AG08396 (cell line): ENCODE results near the gene RRP1B.
"Not testable (repeated sequence)": the region's sequence is repeated elsewhere in the genome, so short reads cannot be mapped to it uniquely, and the experiment has no call there.

Experiments used
- DNase-seq: peaks from one replicate; pipeline ENCODE4 v3.0.0; 2012; ENCODE audit warnings: low spot score, mixed read lengths

Gene RRP1B, protein sequence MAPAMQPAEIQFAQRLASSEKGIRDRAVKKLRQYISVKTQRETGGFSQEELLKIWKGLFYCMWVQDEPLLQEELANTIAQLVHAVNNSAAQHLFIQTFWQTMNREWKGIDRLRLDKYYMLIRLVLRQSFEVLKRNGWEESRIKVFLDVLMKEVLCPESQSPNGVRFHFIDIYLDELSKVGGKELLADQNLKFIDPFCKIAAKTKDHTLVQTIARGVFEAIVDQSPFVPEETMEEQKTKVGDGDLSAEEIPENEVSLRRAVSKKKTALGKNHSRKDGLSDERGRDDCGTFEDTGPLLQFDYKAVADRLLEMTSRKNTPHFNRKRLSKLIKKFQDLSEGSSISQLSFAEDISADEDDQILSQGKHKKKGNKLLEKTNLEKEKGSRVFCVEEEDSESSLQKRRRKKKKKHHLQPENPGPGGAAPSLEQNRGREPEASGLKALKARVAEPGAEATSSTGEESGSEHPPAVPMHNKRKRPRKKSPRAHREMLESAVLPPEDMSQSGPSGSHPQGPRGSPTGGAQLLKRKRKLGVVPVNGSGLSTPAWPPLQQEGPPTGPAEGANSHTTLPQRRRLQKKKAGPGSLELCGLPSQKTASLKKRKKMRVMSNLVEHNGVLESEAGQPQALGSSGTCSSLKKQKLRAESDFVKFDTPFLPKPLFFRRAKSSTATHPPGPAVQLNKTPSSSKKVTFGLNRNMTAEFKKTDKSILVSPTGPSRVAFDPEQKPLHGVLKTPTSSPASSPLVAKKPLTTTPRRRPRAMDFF

DNA sequence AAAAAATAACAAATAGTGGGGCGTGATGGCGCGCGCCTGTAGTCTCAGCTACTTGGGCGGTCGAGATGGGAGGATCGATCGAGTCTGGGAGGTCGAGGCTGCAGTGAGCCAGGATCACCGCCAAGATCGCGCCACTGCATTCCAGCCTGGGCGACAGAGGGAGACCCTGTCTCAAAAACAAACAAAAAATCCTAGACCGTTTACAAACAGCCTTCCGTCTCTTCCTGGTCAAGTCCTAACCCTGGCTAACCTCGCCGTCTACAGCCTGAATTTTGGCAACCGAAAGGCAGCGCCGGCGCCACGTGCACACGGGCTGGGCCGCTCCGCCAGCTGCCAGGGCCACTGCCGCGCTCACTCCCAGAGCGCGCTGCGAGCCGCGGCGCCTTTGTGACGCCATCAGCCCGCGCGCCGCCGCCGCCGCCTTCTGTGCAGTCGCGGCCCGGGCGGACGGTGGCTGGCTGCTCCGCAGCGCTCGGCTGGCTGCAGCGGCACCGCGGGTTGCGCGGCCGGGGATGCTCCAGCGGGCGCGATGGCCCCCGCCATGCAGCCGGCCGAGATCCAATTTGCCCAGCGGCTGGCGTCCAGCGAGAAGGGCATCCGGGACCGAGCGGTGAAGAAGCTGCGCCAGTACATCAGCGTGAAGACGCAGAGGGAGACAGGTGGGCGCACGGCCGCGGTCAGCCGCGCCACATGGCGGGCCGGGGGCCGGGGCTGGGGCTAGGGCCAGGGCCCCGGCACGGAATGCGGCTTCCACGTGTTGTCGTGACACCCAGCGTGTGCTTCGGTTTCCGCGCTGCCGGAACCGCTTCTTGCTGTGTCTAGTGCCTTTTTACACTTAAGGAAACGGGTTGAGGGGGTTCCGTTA lies at the start of gene RRP1B, which contains the start of gene HSF2BP:
RRP1B (plus strand) TSS at position 425 of the 865 bp plus-strand sequence; CDS start at position 530, 105 bp downstream.
HSF2BP (minus strand) TSS at position 353 of the 865 bp plus-strand sequence. CDS start 1,392 bp downstream, outside the sequence.
- peak; percentile 97 for DNase-seq

DNA sequence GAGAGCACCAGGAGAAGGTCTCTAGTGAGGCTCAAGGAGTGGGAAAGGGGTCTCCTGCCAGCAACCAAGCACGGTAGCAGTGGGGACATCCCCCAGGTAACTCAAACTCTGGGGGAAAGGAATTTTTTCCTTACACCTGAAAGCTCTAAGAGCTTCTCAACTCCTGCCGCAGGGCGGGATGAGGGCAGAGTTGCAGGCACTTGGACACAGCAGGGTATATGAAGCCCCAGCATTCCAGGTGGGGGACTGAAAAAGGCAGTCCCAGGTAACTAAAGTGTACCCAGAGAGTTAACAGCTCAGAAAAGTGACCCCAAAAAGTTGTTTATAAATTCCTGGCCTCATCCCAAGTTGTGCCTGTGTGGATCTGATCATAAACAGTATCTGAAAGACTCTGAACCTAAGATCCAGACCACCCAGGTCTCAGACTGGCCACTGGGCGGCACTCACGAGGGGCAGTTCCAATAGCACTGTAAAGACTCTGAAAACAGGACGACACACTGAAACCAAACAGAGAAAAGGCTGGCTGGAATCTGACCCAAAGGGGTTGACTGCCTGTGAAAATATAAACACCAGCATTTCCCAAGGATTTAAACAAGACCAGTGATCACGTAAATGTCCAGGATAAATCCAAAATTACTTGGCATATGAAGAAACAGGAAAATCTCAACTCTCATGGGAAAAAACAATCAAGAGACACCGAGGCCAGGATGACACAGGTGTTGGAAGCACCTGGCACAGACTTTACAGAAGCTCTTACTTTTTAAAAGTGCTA lies 47.6 kb upstream of the RRP1B start:
- DNase-seq: peak; percentile 72

DNA sequence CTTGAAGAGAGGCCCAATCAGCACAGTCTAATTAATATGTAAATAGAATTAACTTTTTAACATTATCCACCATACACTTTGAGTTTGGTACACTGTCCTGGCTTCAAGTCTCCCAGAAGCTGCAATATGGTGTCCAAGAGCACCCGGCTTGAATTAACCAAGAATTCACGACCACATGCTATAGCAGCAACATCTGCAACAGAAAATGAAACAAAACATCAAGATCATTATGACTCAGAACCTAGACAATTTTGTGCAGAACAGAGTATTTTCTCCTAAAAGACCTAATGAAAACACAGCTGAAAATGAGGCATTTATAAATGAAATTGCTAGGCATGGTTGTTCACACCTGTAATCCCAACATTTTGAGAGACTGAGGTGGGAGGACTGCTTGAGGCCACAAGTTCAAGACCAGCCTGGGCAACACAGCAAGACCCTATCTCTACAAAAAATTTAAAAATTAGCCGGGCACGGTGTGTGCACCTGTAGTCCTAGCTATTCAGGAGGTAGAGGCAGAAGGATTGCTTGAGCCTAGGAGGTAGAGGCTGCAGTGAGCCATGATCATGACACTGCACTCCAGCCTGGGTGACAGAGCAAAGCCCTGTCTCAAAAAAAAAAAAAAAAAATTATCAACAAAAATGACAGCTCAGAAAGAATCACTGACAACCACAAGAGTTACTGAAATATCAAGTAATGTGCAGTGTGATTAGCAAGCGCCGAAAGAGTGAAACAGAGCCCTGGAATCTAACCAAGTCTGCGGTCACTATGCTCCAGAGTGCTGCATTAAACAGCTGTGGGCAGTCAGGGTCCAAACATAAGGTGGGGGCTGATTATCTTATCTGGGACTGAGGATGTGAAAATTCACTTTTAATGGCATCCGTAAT lies 45.4 kb upstream of the RRP1B start:
- no peak for DNase-seq

DNA sequence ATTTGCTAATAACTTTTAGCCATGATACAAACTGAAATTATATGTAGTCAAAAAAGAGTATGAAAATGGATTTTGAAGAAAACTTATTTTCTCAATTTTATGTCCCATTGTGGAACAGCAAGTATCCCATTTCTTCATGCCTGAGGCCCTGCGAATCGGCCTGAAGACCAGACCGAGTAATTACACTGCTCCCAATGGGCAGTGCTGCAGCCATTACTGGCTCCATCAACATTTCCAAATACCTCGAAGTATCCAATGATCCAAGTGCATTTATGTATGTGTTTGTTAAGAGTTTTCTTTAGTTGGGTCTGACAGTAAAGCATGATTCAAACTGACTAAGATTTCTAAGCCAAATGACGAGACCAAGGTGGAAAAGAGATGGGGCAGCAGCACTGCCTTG lies 44.5 kb upstream of the RRP1B start:
- DNase-seq: no peak

DNA sequence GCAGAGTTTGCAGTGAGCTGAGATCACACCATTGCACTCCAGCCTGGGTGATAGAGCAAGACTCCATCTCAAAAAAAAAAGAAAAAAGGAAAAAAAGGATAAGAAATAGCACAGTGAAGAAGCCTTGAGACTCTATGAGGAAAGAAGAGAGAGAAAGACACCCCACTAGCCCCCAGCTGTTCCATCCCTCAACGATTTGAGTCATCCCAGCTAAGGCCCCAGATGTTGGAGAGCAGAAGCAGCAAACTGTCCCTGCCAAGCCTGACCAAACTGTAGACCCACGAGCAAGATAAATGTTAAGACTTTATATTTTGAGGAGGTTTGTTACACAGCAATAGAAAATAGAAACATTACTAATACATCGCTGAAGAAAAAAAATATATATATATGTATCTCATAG lies 42.5 kb upstream of the RRP1B start:
- DNase-seq: not testable (repeated sequence)

DNA sequence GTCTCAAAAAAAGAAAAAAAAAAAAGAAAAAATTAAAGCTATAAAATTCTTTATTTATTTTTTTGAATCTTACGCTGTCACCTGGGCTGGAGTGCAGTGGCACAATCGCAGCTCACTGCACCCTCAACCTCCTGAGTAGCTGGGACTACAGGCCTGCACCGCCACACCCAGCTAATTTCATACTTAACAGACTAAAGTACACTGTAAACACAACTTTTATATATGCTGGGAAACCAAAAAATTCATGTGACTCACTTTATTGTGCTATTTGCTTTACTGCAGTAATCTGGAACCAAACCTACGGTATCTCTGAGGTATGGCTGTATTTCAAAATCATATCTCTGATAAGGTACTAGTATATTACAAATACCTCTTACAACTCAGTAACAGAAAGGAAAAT lies 40.4 kb upstream of the RRP1B start:
- DNase-seq: no peak

DNA sequence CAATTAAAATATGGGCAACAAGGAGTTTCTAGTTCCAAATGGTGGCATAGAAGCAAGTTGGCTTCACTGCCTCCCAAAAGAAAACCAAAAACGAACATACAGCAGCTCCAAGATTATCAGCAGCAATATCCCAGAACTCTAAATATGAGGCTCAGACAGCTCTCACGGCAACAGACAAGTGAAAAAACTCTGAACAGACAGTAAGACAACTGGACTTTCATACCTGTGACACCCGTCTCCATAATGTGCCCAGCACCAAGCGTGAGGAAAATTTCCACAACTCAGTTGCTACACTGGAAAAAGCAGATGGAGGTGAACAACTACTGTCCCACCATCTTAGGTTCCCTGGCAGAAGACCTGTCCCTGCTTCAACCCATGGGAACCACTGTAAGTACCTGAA lies 40.0 kb upstream of the RRP1B start:
- DNase-seq: no peak

DNA sequence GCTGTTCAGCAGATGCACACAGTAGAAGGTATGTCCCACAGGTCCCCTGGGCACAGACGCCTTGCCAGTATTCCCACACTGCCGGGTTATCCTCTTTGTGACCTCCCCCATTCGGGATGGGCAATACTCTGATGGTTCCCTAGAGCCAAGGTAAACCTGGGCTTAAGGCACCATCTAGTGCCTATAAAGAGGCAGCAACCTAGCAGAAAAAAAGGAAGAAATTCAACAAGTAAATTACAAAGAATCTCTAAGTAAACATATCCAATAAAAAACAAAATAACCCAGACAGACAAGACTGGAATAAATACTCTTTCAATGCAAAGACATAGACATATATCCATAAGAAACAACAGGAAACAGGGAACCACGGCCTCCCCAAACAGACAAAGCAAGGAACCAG lies 39.5 kb upstream of the RRP1B start:
- DNase-seq: no peak

DNA sequence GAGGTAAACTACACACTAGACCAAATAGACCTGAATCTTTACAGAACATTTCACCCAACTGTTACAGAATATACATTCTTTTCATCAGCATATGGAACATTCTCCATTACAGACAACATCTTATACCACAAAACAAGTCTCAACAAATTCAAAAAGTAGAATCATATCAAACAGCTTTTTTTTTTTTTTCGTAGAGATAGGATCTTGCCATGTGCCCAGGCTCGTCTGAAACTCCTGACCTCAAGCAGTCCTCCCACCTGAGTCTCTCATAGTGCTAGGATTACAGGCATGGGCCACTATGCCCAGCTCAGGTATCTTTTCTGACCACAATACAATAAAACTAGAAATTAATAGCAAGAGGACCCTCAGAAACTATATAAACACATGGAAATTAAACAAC lies 36.6 kb upstream of the RRP1B start:
- no peak for DNase-seq

DNA sequence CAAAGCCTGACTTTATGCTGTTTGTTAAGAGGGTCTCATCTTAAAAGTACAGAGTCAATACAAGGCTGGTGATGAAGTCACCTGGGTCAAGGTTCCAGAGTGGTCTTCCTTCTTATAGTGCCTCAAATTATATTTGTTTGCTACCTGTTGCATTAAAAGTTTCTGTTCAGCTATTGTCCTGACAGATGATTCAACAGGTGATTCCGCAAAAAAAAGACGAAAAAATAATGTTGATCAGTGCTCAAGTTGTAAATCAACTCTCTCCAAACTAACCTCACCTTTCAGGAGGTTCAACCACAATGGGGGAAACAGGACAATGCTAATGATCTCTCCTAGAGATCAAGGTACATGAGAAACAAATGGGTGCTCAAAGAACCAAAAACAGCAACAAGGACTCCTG lies 35.8 kb upstream of the RRP1B start:
- DNase-seq: no peak

DNA sequence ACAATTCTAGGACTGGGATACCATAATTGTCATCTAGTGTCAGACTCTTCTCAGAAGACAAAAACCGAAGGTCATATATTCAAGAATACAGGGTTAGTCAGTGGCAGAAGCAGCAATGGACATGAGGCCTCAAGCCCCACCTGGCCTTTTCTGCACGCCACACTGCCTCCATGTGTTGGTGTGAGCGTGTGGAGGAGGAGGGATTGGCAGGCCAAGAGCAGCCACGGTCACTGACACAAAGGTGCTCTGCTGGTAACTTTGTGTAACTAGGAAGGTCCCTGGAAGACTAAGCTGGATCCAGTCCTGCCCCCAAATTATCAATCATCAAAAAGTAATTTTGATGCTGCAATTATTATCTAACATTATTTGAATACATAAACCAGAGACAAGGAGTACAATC lies 35.0 kb upstream of the RRP1B start:
- no peak for DNase-seq

DNA sequence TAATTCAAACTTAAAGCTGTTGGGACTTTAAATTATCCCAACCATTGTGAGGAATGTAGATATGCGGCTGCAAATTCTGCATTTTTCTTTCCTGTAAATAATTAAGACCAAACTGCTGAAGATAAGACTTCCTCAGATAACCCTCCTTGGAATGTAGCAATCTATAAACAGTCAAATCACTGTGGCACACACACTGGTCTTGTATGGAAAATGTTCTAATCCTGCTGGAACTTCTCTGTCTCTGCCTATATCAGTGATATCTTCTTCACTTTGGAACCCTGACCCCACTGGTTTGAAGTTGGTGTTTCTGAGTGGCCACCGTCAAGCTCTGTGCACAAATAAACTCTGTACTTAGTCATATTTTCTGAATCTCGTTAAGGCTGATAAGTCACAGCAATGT lies 33.0 kb upstream of the RRP1B start:
- DNase-seq: no peak

DNA sequence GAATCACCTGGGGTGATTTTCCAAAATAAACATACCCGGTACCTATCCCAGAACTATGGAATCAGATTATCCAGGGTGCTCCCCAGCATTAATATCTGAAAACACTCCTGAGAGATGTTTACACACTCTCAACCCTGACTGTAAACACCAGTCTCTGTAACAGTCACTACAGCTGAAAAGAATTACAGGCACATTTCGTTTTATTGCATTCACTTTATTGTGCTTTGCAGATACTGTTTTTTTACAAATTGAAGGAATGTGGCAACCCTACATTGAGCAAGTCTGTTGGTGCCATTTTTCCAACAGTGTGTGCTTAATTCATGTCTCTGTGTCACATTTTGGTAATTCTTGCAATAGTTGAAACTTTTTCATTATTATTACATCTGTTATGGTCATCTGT lies 31.8 kb upstream of the RRP1B start:
- DNase-seq: no peak

DNA sequence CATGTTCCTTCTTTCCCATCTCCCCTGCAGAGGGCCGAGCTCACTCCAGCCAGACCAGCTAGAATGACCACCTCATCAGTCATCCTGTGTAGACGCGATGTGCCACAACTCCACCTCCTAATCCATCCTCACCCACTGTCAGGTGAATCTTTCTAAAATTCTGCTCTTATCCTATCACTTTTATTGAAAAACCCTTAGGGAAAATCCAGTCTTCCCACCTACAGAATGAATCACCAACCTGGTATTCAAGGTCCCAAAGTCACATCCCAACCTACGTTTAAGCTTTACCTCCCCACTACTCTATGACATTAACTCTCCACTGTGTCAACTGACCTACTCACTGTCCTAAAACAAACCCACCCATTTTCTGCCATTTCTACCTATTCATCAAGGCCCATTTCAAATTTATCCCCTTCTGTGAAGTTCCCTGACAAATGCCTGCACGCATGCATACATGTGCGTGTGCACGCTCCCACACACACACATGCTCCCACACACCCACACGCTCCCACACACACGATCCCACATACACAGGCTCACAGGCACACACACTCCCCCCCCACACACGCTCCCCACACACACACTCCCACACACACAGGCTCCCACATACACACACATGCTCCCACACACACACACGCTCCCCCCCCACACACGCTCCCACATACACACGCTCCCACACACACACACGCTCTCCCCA lies 27.8 kb upstream of the RRP1B start:
- no peak for DNase-seq

DNA sequence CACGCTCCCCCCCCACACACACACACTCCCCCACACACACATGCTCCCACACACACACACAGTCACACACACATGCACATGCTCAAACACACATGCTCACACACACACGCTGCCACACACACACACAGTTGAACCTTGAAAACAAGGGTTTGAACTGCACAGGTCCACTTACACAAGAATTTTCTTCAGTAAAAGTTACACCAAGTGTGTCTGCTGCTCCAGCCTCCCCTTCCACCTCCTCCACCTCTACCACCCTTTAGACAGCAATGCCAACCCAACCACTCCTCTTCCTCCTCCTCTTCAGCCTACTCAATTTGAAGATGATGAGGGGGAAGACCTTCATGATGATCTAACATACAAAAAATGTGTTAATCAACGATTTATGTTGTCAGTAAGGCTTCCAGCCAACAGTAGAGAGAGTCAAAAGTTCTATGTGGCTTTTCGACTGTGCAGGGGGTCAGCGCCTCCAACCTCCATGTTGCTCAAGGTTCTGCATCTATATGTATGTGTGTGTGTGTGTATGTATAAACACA lies 26.9 kb upstream of the RRP1B start:
- DNase-seq: no peak

DNA sequence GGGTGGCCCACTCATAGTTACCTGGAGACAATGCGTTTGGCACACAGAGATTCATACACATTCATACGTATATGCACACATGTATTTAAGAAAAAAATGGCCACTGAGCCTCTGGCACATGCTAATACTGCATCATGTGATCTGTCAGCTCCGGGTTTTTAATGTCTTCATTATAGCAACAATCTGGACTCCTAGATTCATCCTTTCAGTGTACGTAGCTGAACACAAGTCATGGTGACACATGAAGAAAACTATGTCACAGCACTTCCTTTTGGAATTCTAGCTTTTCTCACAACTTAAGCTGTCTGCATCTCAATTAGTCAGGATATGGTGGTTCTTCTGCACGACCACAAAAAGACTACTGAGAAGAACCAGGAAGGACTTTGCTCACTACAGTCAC lies 24.7 kb upstream of the RRP1B start:
- no peak for DNase-seq

DNA sequence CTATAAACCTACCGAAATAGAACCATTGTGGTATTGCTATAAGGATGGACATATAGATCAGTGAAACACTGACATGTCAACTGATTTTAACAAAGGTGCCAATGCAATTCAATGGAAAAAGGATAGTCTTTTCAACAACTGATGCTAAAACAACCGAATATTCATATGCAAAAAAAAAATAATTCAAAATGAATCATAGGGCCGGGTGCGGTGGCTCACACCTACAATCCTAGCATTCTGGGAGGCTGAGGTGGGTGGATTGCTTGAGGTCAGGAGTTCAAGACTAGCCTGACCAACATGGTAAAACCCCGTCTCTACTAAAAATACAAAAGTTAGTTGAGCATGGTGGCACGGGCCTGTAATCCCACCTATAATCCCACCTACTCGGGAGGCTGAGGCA lies 23.9 kb upstream of the RRP1B start:
- no peak for DNase-seq

DNA sequence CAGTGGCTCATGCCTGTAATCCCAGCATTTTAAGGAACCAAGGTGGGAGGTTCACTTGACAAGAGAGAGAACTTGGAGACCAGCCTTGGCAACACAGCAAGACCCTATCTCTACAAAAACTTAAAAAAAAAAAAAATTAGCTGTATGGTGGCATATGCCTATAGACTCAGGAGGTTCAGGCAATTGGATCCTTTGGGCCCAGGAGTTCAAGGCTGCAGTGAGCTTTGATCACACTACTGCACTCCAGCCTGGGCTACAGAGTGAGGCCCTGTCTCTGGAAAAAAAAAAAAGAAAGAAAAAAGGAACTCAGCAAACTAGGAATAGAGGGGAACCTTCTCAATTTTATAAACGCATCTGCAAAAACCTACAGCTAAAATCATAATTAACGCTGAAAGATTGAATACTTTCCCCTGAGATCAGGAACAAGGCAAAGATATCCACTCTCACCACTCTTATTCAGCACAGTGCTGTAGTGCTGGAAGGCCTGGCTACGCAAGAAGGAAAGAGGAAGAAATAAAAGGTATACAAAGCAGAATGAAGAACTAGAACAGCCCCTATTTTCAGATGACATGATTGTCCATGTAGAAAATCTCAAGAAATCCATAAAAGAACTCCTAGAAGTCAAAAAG lies 21.7 kb upstream of the RRP1B start:
- DNase-seq: no peak
